Activated T-cell treated with anti-CD3 and anti-CD28 coated beads, Interleukin-2, amount 50 U/mL, for 24 hours (primary cell): ENCODE results near the gene NLN.
"Not testable (repeated sequence)": the region's sequence is repeated elsewhere in the genome, so short reads cannot be mapped to it uniquely, and the experiment has no call there.

Source experiments
- DNase-seq: peaks from one replicate; pipeline ENCODE4 v3.0.0-alpha.2; 2020
- H3K27ac Mint-ChIP-seq: 2 replicates; pipeline ENCODE4 v1.8.0; 2020; ENCODE audit warnings: mild to moderate bottlenecking, mixed read lengths
- H3K27me3 Mint-ChIP-seq: 2 replicates; pipeline ENCODE4 v1.8.0; 2020; ENCODE audit warnings: mixed read lengths
- H3K36me3 Mint-ChIP-seq: 2 replicates; pipeline ENCODE4 v1.8.0; 2020; ENCODE audit warnings: low read depth, mixed read lengths
- H3K4me1 Mint-ChIP-seq: 2 replicates; pipeline ENCODE4 v1.8.0; 2020; ENCODE audit warnings: low read depth, mixed read lengths
- H3K4me3 Mint-ChIP-seq: 2 replicates; pipeline ENCODE4 v1.8.0; 2020; ENCODE audit warnings: mild to moderate bottlenecking, moderate library complexity, mixed read lengths
- H3K9me3 Mint-ChIP-seq: 2 replicates; pipeline ENCODE4 v1.8.0; 2020; ENCODE audit warnings: mixed read lengths

NLN gene

DNA sequence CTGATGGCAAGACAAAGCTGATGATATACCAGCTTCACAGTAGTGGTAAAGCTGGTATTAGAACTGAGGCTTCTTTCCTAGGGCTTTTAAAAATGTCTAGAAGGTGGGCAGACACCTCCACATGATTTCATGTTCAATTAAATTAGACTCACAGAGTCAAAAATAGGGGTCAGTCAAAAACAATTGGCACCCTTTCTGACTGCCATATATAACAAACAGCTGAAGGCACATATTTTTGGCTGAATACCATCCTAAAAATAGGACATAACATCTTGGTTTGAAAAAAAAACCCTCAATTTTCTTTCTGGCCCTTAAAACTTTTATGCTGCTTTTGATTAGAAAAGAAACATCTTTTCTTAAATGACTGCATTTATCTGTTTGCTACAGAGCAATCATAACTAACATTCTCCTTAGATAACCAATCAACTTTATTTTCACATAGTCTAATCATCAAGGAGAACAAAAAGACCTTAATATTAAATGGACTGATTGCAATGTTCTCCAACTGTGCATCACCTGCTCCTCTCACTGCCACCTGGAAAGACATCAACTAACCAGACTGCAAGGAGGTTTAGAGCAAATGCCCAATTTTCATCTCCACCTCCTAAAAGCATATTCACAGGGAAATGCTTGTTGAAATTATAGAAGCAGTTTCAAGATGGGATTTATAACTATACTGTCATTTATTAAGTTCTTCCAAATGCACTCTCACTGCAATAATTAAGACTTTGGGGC, 3.3 kb upstream of the NLN start:
- Mint-ChIP-seq H3K36me3 (peaks cover 36% of the 10 kb centered on the region), H3K4me3 (peak overlapping the region; percentile 89), H3K4me1 (peaks cover 30% of the 10 kb centered on the region), H3K27me3 (no peaks in the 10 kb centered on the region), H3K9me3 (no peaks in the 10 kb centered on the region), H3K27ac (peak overlapping the region; percentile 88)
- no peak for DNase-seq

DNA sequence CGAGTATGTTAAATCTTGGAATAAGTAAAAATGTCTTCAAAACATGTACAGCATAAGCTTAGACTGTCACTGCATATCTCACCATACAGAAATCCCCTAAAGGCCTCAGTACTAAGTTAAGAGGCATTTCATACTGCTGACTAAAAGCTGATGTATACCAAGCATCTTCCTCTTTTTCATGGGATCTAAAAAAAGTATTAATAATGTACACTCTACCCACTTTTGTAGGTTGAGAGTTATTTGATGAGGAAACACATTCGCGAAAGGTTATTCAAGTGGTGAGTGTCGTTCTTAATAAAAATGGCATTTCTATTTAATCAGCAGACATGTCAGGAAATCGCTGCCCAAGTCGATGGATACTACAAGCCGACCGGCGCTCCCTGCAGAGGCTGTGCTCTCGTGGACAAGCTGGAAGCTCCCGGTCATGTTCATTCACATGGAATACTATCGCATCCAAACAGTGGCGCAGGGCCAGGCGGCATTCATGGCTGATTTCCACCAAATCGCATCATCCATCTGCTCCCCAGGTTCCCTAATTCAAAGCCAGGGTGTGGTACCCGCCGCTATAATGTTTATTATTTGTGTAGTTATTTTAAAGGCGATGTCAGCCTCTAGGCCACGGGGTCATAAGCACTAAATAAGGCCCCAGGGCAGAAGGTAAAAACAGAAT, 820 bp upstream of the NLN start:
- H3K27me3 Mint-ChIP-seq: no peaks in the 10 kb centered on the region
- peaks cover 21% of the 10 kb centered on the region for H3K36me3 Mint-ChIP-seq
- H3K27ac Mint-ChIP-seq: peak overlapping the region; percentile 88
- peak; percentile 55 for DNase-seq
- peak overlapping the region; percentile 89 for H3K4me3 Mint-ChIP-seq
- H3K4me1 Mint-ChIP-seq: peaks cover 27% of the 10 kb centered on the region
- no peaks in the 10 kb centered on the region for H3K9me3 Mint-ChIP-seq

DNA sequence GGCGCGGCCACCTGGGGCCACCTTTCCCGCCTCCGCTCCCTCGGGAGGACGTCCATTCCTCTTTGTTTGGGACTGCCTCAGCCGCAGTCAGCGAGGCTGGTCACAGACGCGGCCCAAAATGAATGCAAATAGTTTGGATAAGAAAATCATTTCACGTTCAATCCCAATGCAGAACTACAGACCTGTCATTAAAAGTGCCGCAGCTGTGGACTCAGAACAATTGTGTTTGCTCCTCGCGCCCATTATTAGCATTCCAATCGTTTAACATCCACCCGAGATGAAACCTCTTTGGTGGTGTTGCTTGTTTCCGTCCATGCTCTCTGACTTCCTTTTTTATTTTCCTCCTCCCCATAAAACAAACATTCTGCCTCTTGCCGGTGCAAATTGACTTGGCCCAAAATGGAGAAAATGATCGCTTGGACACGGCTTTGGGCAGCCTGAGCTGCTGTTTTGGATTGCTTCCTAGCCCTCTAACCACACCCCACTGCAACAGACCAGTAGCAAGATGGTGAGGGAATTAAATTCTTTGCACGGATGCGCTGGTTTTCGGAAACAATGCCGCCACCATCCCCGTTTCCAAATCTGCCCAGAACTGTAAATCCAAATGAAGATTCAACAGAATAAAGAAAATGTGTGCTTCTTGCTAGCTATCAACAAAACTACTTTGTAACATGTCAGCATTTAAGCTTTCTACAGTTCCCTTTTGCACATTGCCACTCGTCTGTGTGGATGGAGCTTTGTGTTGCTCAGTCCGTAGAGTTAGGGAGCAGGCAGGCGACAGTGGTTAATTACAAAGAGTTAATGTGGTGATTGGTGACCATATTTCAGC, 784 bp downstream of the NLN start:
- Mint-ChIP-seq H3K4me1 (peaks cover 27% of the 10 kb centered on the region), H3K9me3 (no peaks in the 10 kb centered on the region), H3K36me3 (peaks cover 21% of the 10 kb centered on the region), H3K27me3 (no peaks in the 10 kb centered on the region), H3K4me3 (peak overlapping the region; percentile 89), H3K27ac (peak overlapping the region; percentile 86)
- DNase-seq: no peak

GRCh38 chr5:65727491-65728156, 5.6 kb downstream of the NLN start:
- DNase-seq: no peak
- no peak overlapping the region for H3K4me3 Mint-ChIP-seq
- H3K27me3 Mint-ChIP-seq: no peaks in the 10 kb centered on the region
- H3K27ac Mint-ChIP-seq: no peak overlapping the region
- peaks cover 18% of the 10 kb centered on the region for H3K4me1 Mint-ChIP-seq
- H3K36me3 Mint-ChIP-seq: peaks cover 5% of the 10 kb centered on the region
- no peaks in the 10 kb centered on the region for H3K9me3 Mint-ChIP-seq

GRCh38 chr5:65728218-65728617, 6.2 kb downstream of the NLN start:
- no peak overlapping the region for H3K27ac Mint-ChIP-seq
- no peaks in the 10 kb centered on the region for H3K27me3 Mint-ChIP-seq
- no peak for DNase-seq
- no peak overlapping the region for H3K4me3 Mint-ChIP-seq
- no peaks in the 10 kb centered on the region for H3K9me3 Mint-ChIP-seq
- H3K4me1 Mint-ChIP-seq: peaks cover 12% of the 10 kb centered on the region
- H3K36me3 Mint-ChIP-seq: no peaks in the 10 kb centered on the region

DNA sequence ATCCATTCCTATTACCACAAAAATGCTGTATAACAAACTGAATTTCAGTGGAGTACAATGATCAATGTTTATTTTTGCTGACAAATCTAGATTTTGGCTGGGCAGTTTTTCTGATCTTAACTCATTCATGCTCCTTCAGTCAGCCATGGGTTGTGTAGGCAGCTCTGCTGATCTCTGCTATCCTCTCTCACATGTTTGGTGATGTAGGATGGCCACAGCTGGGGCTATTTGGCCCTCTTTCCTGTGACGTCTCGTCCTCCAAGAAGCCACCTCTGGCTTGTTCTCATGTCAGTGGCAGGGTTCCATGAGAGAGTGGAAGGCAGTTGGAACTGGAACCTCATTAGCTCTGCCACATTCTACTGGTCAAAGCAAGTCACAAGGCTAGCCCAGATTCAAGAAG, 8.9 kb downstream of the NLN start:
- H3K27ac Mint-ChIP-seq: no peak overlapping the region
- no peak overlapping the region for H3K4me3 Mint-ChIP-seq
- H3K9me3 Mint-ChIP-seq: no peaks in the 10 kb centered on the region

GRCh38 chr5:65732046-65732445, 10.0 kb downstream of the NLN start:
- not testable (repeated sequence) for H3K27me3 Mint-ChIP-seq, H3K9me3 Mint-ChIP-seq, DNase-seq, H3K4me3 Mint-ChIP-seq, H3K27ac Mint-ChIP-seq, H3K36me3 Mint-ChIP-seq
- H3K4me1 Mint-ChIP-seq: peaks cover 15% of the 10 kb centered on the region

More for the DNA sequence above, 8.9 kb downstream of the NLN start:
- Mint-ChIP-seq H3K27me3 (no peaks in the 10 kb centered on the region), H3K4me1 (peaks cover 15% of the 10 kb centered on the region), H3K36me3 (no peaks in the 10 kb centered on the region)
- no peak for DNase-seq

- not testable (repeated sequence) for H3K4me3 Mint-ChIP-seq, H3K9me3 Mint-ChIP-seq, H3K27ac Mint-ChIP-seq, DNase-seq, H3K27me3 Mint-ChIP-seq, H3K36me3 Mint-ChIP-seq
- peaks cover 15% of the 10 kb centered on the region for H3K4me1 Mint-ChIP-seq
Measured at GRCh38 chr5:65734196-65734775, 12.3 kb downstream of the NLN start.

- DNase-seq: no peak
- H3K4me1 Mint-ChIP-seq: peaks cover 17% of the 10 kb centered on the region
- H3K4me3 Mint-ChIP-seq: no peak overlapping the region
- no peak overlapping the region for H3K27ac Mint-ChIP-seq
- H3K9me3 Mint-ChIP-seq: peaks cover 3% of the 10 kb centered on the region
- H3K27me3 Mint-ChIP-seq: no peaks in the 10 kb centered on the region
- H3K36me3 Mint-ChIP-seq: peaks cover 3% of the 10 kb centered on the region
Measured at GRCh38 chr5:65734921-65735320, 12.9 kb downstream of the NLN start.

DNA sequence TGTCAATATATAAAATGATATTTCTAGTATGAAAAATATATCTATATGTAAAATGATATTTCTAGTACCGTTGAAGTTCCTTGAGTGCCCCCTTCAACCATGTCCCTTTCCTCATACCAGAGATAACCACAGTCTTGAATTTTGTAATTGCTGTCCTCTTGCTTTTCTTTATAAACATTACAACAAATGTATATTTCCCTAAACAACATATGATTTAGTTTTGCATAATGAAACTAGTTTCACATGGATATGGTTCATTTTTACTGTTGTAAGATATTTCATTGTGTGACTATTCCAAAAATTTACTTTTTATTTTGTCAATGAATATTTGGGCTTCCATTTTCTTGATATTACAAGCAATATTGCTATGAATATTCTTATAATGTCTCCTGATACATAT, 14.0 kb downstream of the NLN start:
- H3K36me3 Mint-ChIP-seq: peaks cover 3% of the 10 kb centered on the region
- H3K9me3 Mint-ChIP-seq: peaks cover 3% of the 10 kb centered on the region
- no peak overlapping the region for H3K4me3 Mint-ChIP-seq
- no peak for DNase-seq
- no peak overlapping the region for H3K27ac Mint-ChIP-seq
- H3K27me3 Mint-ChIP-seq: no peaks in the 10 kb centered on the region
- H3K4me1 Mint-ChIP-seq: peaks cover 23% of the 10 kb centered on the region

DNA sequence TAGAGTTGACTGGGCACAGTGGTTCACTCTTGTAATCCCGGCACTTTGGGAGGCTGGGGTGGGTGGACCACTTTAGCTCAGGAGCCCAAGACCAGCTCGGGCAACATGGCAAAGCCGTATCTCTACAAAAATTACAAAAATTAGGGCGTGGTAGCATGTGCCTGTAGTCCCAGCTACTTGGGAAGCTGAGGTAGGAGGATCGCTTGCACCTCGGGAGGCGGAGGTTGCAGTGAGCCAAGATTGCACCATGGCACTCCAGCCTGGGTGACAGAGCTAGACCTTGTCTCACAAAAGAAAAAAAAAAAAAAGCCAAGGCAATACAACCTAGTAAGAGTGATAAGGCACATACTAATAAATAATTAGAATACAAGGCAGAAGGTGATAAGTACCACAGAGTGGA, 15.8 kb downstream of the NLN start:
- peaks cover 3% of the 10 kb centered on the region for H3K36me3 Mint-ChIP-seq
- peaks cover 3% of the 10 kb centered on the region for H3K9me3 Mint-ChIP-seq
- H3K27ac Mint-ChIP-seq: no peak overlapping the region
- no peaks in the 10 kb centered on the region for H3K27me3 Mint-ChIP-seq
- no peak overlapping the region for H3K4me3 Mint-ChIP-seq
- H3K4me1 Mint-ChIP-seq: peaks cover 27% of the 10 kb centered on the region
- DNase-seq: no peak

- Mint-ChIP-seq H3K4me1 (peaks cover 30% of the 10 kb centered on the region), H3K27ac (no peak overlapping the region), H3K36me3 (peaks cover 3% of the 10 kb centered on the region), H3K4me3 (no peak overlapping the region), H3K27me3 (no peaks in the 10 kb centered on the region), H3K9me3 (peaks cover 3% of the 10 kb centered on the region)
- DNase-seq: no peak
Measured at GRCh38 chr5:65738305-65738704, 16.3 kb downstream of the NLN start.

DNA sequence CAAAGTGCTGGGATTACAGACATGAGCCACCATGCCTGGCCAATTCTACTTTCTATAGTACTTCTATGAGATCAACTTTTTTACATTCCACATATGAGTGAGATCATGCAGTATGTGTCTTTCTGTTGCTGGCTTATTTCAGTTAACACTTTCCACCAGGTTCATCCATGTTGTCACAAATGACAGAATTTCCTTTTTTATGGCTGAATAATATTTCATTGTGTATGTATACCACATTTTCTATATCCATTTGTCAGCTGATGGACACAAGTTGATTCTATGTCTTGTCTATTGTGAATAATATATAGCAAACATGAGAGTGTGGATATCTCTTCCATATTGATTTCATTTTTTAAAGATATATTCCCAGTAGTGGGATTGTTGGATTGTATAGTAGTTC, 17.2 kb downstream of the NLN start:
- H3K9me3 Mint-ChIP-seq: peaks cover 3% of the 10 kb centered on the region
- H3K36me3 Mint-ChIP-seq: peaks cover 3% of the 10 kb centered on the region
- DNase-seq: no peak
- peaks cover 29% of the 10 kb centered on the region for H3K4me1 Mint-ChIP-seq
- H3K27ac Mint-ChIP-seq: no peak overlapping the region
- H3K4me3 Mint-ChIP-seq: no peak overlapping the region
- H3K27me3 Mint-ChIP-seq: no peaks in the 10 kb centered on the region

DNA sequence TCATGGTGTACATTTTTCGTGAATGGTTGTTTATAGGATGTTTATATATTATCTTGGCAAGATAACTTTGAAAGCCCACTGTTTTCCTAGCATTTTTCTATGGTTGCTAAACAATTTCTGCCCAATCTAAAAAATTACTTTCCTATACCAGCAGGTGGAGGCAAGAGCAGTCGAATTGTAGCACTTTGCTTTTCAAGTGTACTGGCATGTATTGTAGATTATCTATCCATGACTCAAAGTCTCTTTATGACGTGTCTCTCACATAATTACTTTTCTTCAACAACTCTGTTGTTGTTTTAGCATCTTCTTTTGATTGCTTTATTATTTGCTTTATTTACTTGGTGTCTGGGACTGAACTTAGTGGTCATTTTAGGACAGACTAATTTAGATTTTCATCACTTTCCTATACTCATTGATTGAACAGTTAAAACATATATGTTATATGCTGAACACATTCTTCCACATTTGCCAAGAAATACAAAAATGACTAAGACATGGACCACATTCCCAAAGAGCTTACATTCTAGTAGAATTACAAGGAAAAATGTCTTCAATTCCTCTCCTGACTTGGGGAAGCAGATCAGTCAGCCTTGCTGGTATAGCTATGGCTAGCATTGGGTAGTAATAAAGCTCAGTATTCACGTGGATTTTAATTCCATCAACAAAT, 20.7 kb downstream of the NLN start:
- Mint-ChIP-seq H3K27ac (no peak overlapping the region), H3K36me3 (peaks cover 3% of the 10 kb centered on the region), H3K27me3 (no peaks in the 10 kb centered on the region), H3K9me3 (peaks cover 3% of the 10 kb centered on the region), H3K4me3 (no peak overlapping the region), H3K4me1 (peaks cover 16% of the 10 kb centered on the region)
- no peak for DNase-seq
